Right atrium auricular region (tissue), 2 donors: ENCODE results near the gene IRF8. TPM values are rescaled to one million over a fixed set of nuclear protein-coding genes. Genes with fewer than 3 reads are reported as not detected.
"Not testable (repeated sequence)": the region's sequence is repeated elsewhere in the genome, so short reads cannot be mapped to it uniquely, and the experiment has no call there.

Experiments
- DNase-seq: peaks from one replicate; pipeline ENCODE4 v3.0.0-alpha.2; 2019; ENCODE audit warnings: low spot score
- H3K27ac ChIP-seq, 2 donors: fragments of 200-600 bp; sonication (generic); 1 replicate in 1 of 2; 2 replicates in 1 of 2; pipeline ENCODE4 v1.5.1; 2016 to 2019
- H3K27me3 ChIP-seq, 2 donors: fragments of 200-600 bp; sonication (generic); one replicate each; pipeline versions ENCODE4 v1.5.1 to v1.6.0; 2017 to 2019
- H3K36me3 ChIP-seq: fragments of 200-600 bp; sonication (generic); one replicate; pipeline ENCODE4 v1.5.1; 2016
- H3K4me1 ChIP-seq, 2 donors: fragments of 200-600 bp; sonication (generic); one replicate each; pipeline versions ENCODE4 v1.5.1 to v1.6.0; 2017 to 2019
- H3K4me3 ChIP-seq, 2 donors: fragments of 200-600 bp; sonication (generic); 1 replicate in 1 of 2; 2 replicates in 1 of 2; pipeline ENCODE4 v1.5.1; 2017 to 2019; ENCODE audit warnings: mild to moderate bottlenecking in 1 of 2, moderate library complexity in 1 of 2
- H3K9me3 ChIP-seq, 2 donors: fragments of 200-600 bp; sonication (generic); one replicate each; pipeline ENCODE4 v1.5.1; 2019
- total RNA-seq, 2 donors: library from RNA; depleted of rRNA; stranded (reverse); fragments of >200 nt; gene quantifications; one replicate each; pipeline ENCODE4 v1.1.0, GENCODE V29; 2016
- TF ChIP-seq, protein P1 (sequence below), 2 donors: fragments of 200-600 bp; sonication (generic); IDR thresholded peaks; one replicate each; pipeline ENCODE4 v1.5.1; 2019; ENCODE audit warnings: antibody characterized with exemption in 2 of 2

The IRF8 gene
- total RNA-seq, 2 donors from 2014 or later = 2.2 to 10.6 TPM

GRCh38 chr16:85872734-85873133 is 26.2 kb upstream of the IRF8 start:
- Histone ChIP-seq H3K4me3 (no peak overlapping the region), H3K27me3 (no peaks in the 10 kb centered on the region), H3K9me3 (no peaks in the 10 kb centered on the region), H3K36me3 (no peaks in the 10 kb centered on the region), H3K27ac (no peak overlapping the region), H3K4me1 (no peaks in the 10 kb centered on the region)
- DNase-seq = peak; percentile 69
- TF ChIP-seq, protein P1, sequence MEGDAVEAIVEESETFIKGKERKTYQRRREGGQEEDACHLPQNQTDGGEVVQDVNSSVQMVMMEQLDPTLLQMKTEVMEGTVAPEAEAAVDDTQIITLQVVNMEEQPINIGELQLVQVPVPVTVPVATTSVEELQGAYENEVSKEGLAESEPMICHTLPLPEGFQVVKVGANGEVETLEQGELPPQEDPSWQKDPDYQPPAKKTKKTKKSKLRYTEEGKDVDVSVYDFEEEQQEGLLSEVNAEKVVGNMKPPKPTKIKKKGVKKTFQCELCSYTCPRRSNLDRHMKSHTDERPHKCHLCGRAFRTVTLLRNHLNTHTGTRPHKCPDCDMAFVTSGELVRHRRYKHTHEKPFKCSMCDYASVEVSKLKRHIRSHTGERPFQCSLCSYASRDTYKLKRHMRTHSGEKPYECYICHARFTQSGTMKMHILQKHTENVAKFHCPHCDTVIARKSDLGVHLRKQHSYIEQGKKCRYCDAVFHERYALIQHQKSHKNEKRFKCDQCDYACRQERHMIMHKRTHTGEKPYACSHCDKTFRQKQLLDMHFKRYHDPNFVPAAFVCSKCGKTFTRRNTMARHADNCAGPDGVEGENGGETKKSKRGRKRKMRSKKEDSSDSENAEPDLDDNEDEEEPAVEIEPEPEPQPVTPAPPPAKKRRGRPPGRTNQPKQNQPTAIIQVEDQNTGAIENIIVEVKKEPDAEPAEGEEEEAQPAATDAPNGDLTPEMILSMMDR (IDR thresholded peaks at IDR 0.05) = no peak

- Histone ChIP-seq H3K4me3 (no peak overlapping the region), H3K27ac (no peak overlapping the region), H3K36me3 (no peaks in the 10 kb centered on the region), H3K9me3 (no peaks in the 10 kb centered on the region), H3K4me1 (no peaks in the 10 kb centered on the region), H3K27me3 (no peaks in the 10 kb centered on the region)
- TF ChIP-seq, protein P1 (IDR thresholded peaks at IDR 0.05) = no peak
- no peak for DNase-seq
These were observed 25.8 kb upstream of the IRF8 start for GRCh38 chr16:85873153-85873552.

DNA sequence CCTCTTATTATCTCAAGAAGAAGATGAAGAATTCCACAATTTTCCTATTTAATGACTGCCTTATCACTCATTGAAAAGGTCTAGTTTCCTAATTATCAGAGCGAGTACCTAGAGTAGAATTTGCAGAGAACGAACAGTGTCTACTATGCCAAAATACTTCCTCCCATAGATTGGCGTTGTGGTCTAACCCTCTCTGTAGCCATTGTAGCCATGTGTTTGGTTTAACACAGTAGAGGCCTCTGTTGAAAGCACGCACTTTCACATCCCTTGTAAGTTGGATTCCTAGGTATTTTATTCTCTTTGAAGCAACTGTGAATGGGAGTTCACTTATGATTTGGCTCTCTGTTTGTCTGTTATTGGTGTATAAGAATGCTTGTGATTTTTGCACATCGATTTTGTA is 24.9 kb upstream of the IRF8 start:
- not testable (repeated sequence) for H3K4me3 ChIP-seq, H3K4me1 ChIP-seq, H3K27me3 ChIP-seq, DNase-seq, H3K36me3 ChIP-seq, H3K9me3 ChIP-seq, H3K27ac ChIP-seq

GRCh38 chr16:85878407-85878806 is 20.6 kb upstream of the IRF8 start:
- no peak for DNase-seq
- H3K4me3 ChIP-seq = no peak overlapping the region
- H3K27ac ChIP-seq = no peak overlapping the region
- no peaks in the 10 kb centered on the region for H3K36me3 ChIP-seq
- TF ChIP-seq, protein P1 (IDR thresholded peaks at IDR 0.05) = no peak
- H3K27me3 ChIP-seq = no peaks in the 10 kb centered on the region
- no peaks in the 10 kb centered on the region for H3K4me1 ChIP-seq
- H3K9me3 ChIP-seq = no peaks in the 10 kb centered on the region

- no peaks in the 10 kb centered on the region for H3K27me3 ChIP-seq
- no peak for DNase-seq
- no peaks in the 10 kb centered on the region for H3K36me3 ChIP-seq
- TF ChIP-seq, protein P1 (IDR thresholded peaks at IDR 0.05) = no peak
- no peak overlapping the region for H3K4me3 ChIP-seq
- H3K27ac ChIP-seq = no peak overlapping the region
- no peaks in the 10 kb centered on the region for H3K4me1 ChIP-seq
- H3K9me3 ChIP-seq = no peaks in the 10 kb centered on the region
These were observed 20.1 kb upstream of the IRF8 start for GRCh38 chr16:85878875-85879274.

DNA sequence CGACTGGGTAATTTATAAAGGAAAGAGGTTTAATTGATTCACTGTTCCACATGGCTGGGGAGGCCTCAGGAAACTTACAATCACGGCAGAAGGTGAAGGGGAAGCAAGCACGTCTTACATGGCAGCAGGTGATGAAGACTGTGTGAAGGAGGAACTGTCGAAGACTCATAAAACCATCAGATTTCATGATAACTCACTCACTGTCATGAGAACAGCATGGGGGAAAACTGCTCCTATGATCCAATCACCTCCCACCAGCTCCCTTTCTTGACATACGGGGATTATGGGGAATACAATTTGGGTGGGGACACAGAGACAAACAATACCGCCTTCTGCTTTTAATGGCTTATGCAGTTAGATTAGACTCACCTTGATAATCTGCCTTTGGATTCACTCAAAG is 19.4 kb upstream of the IRF8 start:
- no peaks in the 10 kb centered on the region for H3K9me3 ChIP-seq
- no peaks in the 10 kb centered on the region for H3K36me3 ChIP-seq
- TF ChIP-seq, protein P1 (IDR thresholded peaks at IDR 0.05) = no peak
- no peaks in the 10 kb centered on the region for H3K27me3 ChIP-seq
- H3K4me3 ChIP-seq = no peak overlapping the region
- no peak for DNase-seq
- no peak overlapping the region for H3K27ac ChIP-seq
- H3K4me1 ChIP-seq = no peaks in the 10 kb centered on the region
